ENCODE data around the gene RGS9.

The RGS9 gene

DNA sequence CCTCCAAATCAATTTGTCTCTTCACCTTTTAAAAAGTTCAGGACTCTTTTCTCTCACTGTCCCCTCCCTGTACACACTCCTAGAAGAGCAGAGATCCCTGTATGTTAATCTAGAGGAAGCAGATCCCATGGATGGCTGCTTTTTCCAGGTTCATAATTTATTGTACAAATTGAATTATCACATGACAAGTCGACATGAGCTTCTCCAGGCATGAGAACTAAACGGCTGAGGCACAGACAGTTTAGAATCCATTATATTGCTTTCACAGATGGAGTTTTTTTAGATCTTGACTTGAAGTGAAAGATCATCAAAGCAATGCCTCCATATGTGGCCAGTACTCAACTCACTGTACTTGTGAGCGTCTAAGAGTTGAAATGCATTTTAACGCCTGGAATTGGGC, 47.9 kb downstream of the RGS9 start:
- in situ Hi-C loops (cut with HindIII; ENCODE audit: low sequenced_read_pairs): loop anchor here (5.0 kb wide), 1 partner anchor 78 kb away; no protein-coding TSS in a partner anchor
- DNase-seq (ENCODE audit: low read depth): no peak
- H3K4me3 ChIP-seq (ENCODE audit: low read depth, low read length): no peak overlapping the region
- TF ChIP-seq, protein P1, sequence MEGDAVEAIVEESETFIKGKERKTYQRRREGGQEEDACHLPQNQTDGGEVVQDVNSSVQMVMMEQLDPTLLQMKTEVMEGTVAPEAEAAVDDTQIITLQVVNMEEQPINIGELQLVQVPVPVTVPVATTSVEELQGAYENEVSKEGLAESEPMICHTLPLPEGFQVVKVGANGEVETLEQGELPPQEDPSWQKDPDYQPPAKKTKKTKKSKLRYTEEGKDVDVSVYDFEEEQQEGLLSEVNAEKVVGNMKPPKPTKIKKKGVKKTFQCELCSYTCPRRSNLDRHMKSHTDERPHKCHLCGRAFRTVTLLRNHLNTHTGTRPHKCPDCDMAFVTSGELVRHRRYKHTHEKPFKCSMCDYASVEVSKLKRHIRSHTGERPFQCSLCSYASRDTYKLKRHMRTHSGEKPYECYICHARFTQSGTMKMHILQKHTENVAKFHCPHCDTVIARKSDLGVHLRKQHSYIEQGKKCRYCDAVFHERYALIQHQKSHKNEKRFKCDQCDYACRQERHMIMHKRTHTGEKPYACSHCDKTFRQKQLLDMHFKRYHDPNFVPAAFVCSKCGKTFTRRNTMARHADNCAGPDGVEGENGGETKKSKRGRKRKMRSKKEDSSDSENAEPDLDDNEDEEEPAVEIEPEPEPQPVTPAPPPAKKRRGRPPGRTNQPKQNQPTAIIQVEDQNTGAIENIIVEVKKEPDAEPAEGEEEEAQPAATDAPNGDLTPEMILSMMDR (IDR thresholded peaks at IDR 0.05; ENCODE audit: low read depth, low read length, missing control alignments): no peak

DNA sequence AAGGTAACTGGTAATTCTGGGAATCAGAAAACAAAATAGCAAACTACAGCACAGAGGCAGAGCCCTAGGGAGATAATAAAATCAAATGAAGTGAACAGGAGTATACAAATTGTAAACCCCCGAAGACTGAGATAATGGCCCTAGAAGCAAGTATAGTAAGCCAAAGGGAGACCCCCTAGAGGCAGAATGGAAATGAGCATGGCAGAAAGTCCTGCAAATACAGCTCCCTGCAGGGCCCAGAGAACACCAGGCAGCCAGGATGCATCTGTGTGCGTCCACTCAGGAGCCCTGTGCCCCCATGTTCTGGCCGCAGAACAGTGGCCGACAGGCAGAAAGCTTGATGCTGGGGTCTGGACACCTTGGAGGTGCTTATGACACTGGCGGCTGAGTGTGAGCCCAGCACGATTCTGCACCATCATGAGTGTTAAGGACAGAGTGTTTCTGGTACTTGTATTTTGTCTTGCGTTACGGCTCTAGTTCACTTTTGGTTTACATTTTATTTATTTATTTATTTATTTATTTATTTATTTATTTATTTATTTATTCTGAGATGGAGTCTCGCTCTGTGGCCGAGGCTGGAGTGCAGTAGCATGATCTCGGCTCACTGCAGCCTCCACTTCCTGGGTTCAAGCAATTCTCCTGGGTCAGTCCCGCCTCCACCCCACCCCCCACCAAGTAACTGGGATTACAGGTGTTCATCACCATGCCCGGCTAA, 48.7 kb downstream of the RGS9 start:
- DNase-seq (ENCODE audit: low read depth): no peak
- TF ChIP-seq, protein P1 (IDR thresholded peaks at IDR 0.05; ENCODE audit: low read depth, low read length, missing control alignments): no peak
- H3K4me3 ChIP-seq (ENCODE audit: low read depth, low read length): no peak overlapping the region
- in situ Hi-C loops (cut with HindIII; ENCODE audit: low sequenced_read_pairs): loop anchor here (5.0 kb wide), 1 partner anchor 79 kb away; no protein-coding TSS in a partner anchor

DNA sequence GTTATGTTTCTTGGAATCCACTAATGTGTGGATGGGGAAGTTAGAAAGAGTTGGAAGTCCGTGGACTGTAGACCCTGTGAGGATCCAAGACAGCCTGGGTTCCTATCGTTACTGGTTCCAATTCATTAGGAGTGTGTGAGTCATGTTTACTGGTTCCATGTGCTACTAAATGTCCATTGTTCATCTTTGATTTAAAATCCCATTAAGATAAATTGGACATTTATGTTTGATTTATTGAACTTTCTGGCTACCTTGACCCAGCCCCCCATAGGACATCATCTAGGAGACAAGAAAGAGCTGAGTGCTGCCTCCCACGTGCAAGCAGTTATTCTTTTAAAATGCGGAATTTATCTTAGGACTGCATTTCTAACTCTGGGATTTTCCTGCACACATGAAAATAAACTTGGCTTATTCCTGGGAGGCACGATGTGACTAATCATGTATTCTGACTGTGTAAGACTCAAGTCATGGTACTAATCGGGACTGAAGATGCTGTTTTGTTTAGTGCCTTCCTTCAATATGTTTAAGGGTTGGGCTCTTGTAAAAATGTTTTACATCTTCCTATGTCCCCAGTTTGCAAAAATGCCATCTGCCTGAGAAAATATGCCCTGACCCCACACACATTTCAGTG, 53.4 kb downstream of the RGS9 start:
- TF ChIP-seq, protein P1 (IDR thresholded peaks at IDR 0.05; ENCODE audit: low read depth, low read length, missing control alignments): no peak
- no peak for DNase-seq (ENCODE audit: low read depth)
- H3K4me3 ChIP-seq (ENCODE audit: low read depth, low read length): no peak overlapping the region
- in situ Hi-C loops (cut with HindIII; ENCODE audit: low sequenced_read_pairs): no loop called here

DNA sequence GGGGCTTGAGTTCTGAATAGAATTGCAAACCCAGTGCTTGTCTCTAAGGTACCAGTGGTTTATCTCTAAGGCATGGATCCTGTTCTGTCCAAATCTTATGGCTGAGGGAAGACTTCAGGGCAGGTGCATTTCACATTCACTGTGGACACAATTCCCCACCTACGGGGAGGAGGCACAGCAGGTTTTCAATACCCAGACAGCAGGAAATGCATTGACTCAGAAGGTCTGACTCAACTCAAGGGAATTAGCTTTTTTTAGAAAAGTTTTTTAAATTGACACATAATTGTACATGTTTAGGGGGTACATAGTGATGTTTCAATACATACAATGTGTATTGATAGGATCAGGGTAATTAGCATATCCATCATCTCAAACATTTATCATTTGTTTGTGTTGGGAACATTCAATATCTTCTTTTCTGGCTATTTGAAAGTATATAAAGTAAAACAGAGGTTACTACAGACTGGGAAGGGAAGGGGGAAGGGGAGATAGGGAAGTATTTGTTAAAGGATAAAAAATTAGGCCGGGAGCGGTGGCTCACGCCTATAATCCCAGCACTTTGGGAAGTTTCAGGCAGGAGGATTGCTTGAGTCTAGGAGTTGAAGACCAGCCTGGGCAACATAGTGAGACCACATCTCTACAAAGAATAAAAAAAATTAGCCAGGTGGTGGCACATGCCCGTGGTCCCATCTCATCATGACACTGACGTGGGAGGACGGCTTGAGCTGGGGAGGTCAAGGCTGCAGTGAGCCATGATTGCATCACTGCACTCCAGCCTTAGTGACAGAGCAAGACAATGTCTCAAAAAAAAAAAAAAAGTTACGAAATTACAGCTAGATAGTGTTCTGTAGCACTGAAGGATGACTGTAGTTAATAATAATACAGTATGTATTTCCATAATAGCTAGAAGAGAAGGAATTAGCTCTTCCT, 54.9 kb downstream of the RGS9 start:
- H3K4me3 ChIP-seq (ENCODE audit: low read depth, low read length): no peak overlapping the region
- TF ChIP-seq, protein P1 (IDR thresholded peaks at IDR 0.05; ENCODE audit: low read depth, low read length, missing control alignments): no peak
- in situ Hi-C loops (cut with HindIII; ENCODE audit: low sequenced_read_pairs): no loop called here
- peak; percentile 18 for DNase-seq (ENCODE audit: low read depth)

- TF ChIP-seq, protein P1 (IDR thresholded peaks at IDR 0.05; ENCODE audit: low read depth, low read length, missing control alignments): no peak
- H3K4me3 ChIP-seq (ENCODE audit: low read depth, low read length): no peak overlapping the region
- no peak for DNase-seq (ENCODE audit: low read depth)
- in situ Hi-C loops (cut with HindIII; ENCODE audit: low sequenced_read_pairs): no loop called here
Measured at GRCh38 chr17:65193305-65193704, 56.1 kb downstream of the RGS9 start.

GRCh38 chr17:65193716-65194293, 56.6 kb downstream of the RGS9 start:
- no peak overlapping the region for H3K4me3 ChIP-seq (ENCODE audit: low read depth, low read length)
- DNase-seq (ENCODE audit: low read depth): no peak
- in situ Hi-C loops (cut with HindIII; ENCODE audit: low sequenced_read_pairs): no loop called here
- TF ChIP-seq, protein P1 (IDR thresholded peaks at IDR 0.05; ENCODE audit: low read depth, low read length, missing control alignments): no peak
